Raji (cell line): ENCODE data around the gene ADGRD2.

Experiments used
- POLR2A ChIP-seq: IDR thresholded peaks from 2 replicates; pipeline ENCODE4 v1.6.1; 2011; ENCODE audit warnings: low read depth, low read length, control low read depth; ENCODE audit not compliant: insufficient read depth

Gene ADGRD2

GRCh38 chr9:124514874-124515273 lies 64.6 kb downstream of the ADGRD2 start:
- TF ChIP-seq POLR2A: no peak

GRCh38 chr9:124517600-124517999 lies 67.3 kb downstream of the ADGRD2 start:
- no peak for TF ChIP-seq POLR2A

GRCh38 chr9:124518116-124518515 lies 67.9 kb downstream of the ADGRD2 start:
- TF ChIP-seq POLR2A: no peak

DNA sequence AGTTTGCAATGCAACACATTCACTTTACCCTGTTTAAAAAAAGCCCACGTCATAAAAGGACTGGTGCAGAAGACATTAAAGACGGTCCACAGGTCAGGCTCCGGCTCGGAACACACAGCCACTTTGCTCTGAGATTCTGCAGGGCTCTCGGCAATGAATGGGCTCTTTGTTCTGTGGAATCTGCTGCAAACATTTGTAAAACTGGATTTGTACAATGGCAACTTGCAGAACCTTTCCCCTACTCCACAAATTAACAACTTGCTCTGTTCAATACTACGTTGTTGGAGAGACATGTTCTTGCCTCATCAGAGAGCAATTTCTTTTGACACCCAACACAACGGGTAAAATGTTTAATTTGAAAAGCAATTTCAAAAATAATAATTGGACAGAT lies 70.0 kb downstream of the ADGRD2 start:
- TF ChIP-seq POLR2A: no peak

DNA sequence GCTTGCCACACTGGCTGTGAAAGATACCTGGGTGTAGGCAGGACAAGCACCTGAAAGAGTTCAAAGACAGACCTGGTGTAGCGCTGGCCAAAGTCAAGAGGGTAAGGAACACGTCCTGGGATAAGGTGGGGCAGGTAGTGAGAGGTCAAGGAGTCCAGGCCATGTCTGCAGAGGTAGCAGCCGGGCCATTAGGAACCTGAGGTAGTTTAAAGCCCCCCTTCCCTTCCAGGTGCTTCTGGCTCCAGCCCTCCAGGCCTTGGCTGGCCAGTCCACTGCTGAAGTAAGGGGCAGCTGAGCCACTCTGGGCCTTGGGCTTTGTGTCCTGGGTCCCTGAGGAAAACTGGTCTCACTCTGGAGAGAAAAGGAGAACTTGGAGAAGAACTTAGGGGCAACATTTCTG lies 70.9 kb downstream of the ADGRD2 start:
- TF ChIP-seq POLR2A: no peak

- no peak for TF ChIP-seq POLR2A
These were observed 72.2 kb downstream of the ADGRD2 start for GRCh38 chr9:124522121-124523098.

DNA sequence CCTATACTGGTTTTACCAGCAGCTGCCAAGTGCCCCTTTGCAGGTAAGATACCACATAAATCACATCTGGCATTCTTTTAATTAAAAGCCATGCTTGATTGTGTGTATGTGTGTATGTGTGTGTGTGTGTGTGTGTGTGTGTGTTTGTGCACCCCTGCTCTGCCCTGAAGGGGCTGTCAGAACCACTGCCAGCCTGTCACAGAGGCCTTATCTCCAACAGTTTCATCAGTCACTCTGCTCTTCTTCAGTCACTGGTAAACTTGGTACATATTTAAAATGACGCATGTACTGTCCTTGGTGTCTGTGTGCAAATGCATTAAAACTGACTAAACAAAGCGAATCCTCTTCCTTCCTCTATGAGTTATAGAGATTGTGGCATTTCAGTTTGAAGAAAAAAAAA lies 75.9 kb downstream of the ADGRD2 start:
- no peak for TF ChIP-seq POLR2A

GRCh38 chr9:124527781-124528180 lies 77.5 kb downstream of the ADGRD2 start:
- no peak for TF ChIP-seq POLR2A
